ENCODE measurements around the gene SLC44A4.
"Not testable (repeated sequence)": the region's sequence is repeated elsewhere in the genome, so short reads cannot be mapped to it uniquely, and the experiment has no call there.

Gene SLC44A4

GRCh38 chr6:31870385-31870921, 8.3 kb downstream of the SLC44A4 start:
- Histone ChIP-seq H3K9me3 (ENCODE audit: low read length) (no peaks in the 10 kb centered on the region), H2AFZ (ENCODE audit: low read depth, low read length) (no peak overlapping the region)

GRCh38 chr6:31869343-31869742, 9.5 kb downstream of the SLC44A4 start:
- Histone ChIP-seq H3K27me3 (ENCODE audit: insufficient read depth, low read length) (no peaks in the 10 kb centered on the region), H3K36me3 (ENCODE audit: insufficient read depth, low read length) (no peaks in the 10 kb centered on the region), H3K4me1 (ENCODE audit: insufficient read depth, low read length) (peaks cover 8% of the 10 kb centered on the region), H3K4me3 (ENCODE audit: low read length) (no peak overlapping the region), H3K9me3 (ENCODE audit: low read length) (no peaks in the 10 kb centered on the region), H2AFZ (ENCODE audit: low read depth, low read length) (no peak overlapping the region)

More at GRCh38 chr6:31870385-31870921, 8.3 kb downstream of the SLC44A4 start:
- Histone ChIP-seq H3K4me1 (ENCODE audit: insufficient read depth, low read length) (peaks cover 3% of the 10 kb centered on the region), H3K27me3 (ENCODE audit: insufficient read depth, low read length) (no peaks in the 10 kb centered on the region), H3K36me3 (ENCODE audit: insufficient read depth, low read length) (no peaks in the 10 kb centered on the region), H3K4me3 (ENCODE audit: low read length) (no peak overlapping the region)

- not testable (repeated sequence) for H3K9me3 ChIP-seq (ENCODE audit: low read length); H2AFZ ChIP-seq (ENCODE audit: low read depth, low read length); H3K27me3 ChIP-seq (ENCODE audit: insufficient read depth, low read length); H3K4me1 ChIP-seq (ENCODE audit: insufficient read depth, low read length); H3K36me3 ChIP-seq (ENCODE audit: insufficient read depth, low read length); H3K4me3 ChIP-seq (ENCODE audit: low read length)
Measured at GRCh38 chr6:31868658-31868971, 10.2 kb downstream of the SLC44A4 start.

- no peak overlapping the region for H2AFZ ChIP-seq (ENCODE audit: low read depth, low read length)
- H3K27me3 ChIP-seq (ENCODE audit: insufficient read depth, low read length) = no peaks in the 10 kb centered on the region
- H3K4me1 ChIP-seq (ENCODE audit: insufficient read depth, low read length) = peaks cover 17% of the 10 kb centered on the region
- no peaks in the 10 kb centered on the region for H3K36me3 ChIP-seq (ENCODE audit: insufficient read depth, low read length)
- H3K9me3 ChIP-seq (ENCODE audit: low read length) = no peaks in the 10 kb centered on the region
- no peak overlapping the region for H3K4me3 ChIP-seq (ENCODE audit: low read length)
Measured at GRCh38 chr6:31865205-31866118, 13.3 kb downstream of the SLC44A4 start.

- Histone ChIP-seq H3K36me3 (ENCODE audit: insufficient read depth, low read length) (peaks cover 6% of the 10 kb centered on the region), H3K4me1 (ENCODE audit: insufficient read depth, low read length) (peaks cover 17% of the 10 kb centered on the region), H3K9me3 (ENCODE audit: low read length) (no peaks in the 10 kb centered on the region), H3K27me3 (ENCODE audit: insufficient read depth, low read length) (no peaks in the 10 kb centered on the region), H3K4me3 (ENCODE audit: low read length) (no peak overlapping the region), H2AFZ (ENCODE audit: low read depth, low read length) (no peak overlapping the region)
Measured at GRCh38 chr6:31864818-31865204, 14.0 kb downstream of the SLC44A4 start.

- Histone ChIP-seq H3K4me3 (ENCODE audit: low read length) (peak overlapping the region; percentile 94), H3K4me1 (ENCODE audit: insufficient read depth, low read length) (peaks cover 17% of the 10 kb centered on the region), H2AFZ (ENCODE audit: low read depth, low read length) (peak overlapping the region; percentile 72)
- H3K27me3 ChIP-seq (ENCODE audit: insufficient read depth, low read length); H3K9me3 ChIP-seq (ENCODE audit: low read length); H3K36me3 ChIP-seq (ENCODE audit: insufficient read depth, low read length): not testable (repeated sequence)
Measured at GRCh38 chr6:31864123-31864562, 14.7 kb downstream of the SLC44A4 start.

GRCh38 chr6:31862344-31863235, 16.2 kb downstream of the SLC44A4 start, which contains the start of gene NEU1:
NEU1 (minus strand) TSS chr6:31862821; CDS start chr6:31862776, 45 bp downstream.
- Histone ChIP-seq H2AFZ (ENCODE audit: low read depth, low read length) (peak within 1 kb of the TSS; percentile 72), H3K4me1 (ENCODE audit: insufficient read depth, low read length) (peaks cover 17% of the 10 kb centered on the region)

GRCh38 chr6:31861919-31862343, 16.9 kb downstream of the SLC44A4 start:
- peak overlapping the region; percentile 82 for H3K4me3 ChIP-seq (ENCODE audit: low read length)
- H3K4me1 ChIP-seq (ENCODE audit: insufficient read depth, low read length) = peaks cover 17% of the 10 kb centered on the region
- peaks cover 14% of the 10 kb centered on the region for H3K36me3 ChIP-seq (ENCODE audit: insufficient read depth, low read length)
- no peaks in the 10 kb centered on the region for H3K9me3 ChIP-seq (ENCODE audit: low read length)
- no peaks in the 10 kb centered on the region for H3K27me3 ChIP-seq (ENCODE audit: insufficient read depth, low read length)
- no peak overlapping the region for H2AFZ ChIP-seq (ENCODE audit: low read depth, low read length)

More at GRCh38 chr6:31862344-31863235, 16.2 kb downstream of the SLC44A4 start, which contains the start of gene NEU1:
- Histone ChIP-seq H3K27me3 (ENCODE audit: insufficient read depth, low read length) (no peaks in the 10 kb centered on the region), H3K36me3 (ENCODE audit: insufficient read depth, low read length) (peaks cover 14% of the 10 kb centered on the region), H3K4me3 (ENCODE audit: low read length) (peak within 1 kb of the TSS; percentile 94), H3K9me3 (ENCODE audit: low read length) (no peaks in the 10 kb centered on the region)

- Histone ChIP-seq H3K4me3 (ENCODE audit: low read length) (no peak overlapping the region), H2AFZ (ENCODE audit: low read depth, low read length) (no peak overlapping the region), H3K36me3 (ENCODE audit: insufficient read depth, low read length) (peaks cover 14% of the 10 kb centered on the region), H3K4me1 (ENCODE audit: insufficient read depth, low read length) (peaks cover 17% of the 10 kb centered on the region), H3K9me3 (ENCODE audit: low read length) (no peaks in the 10 kb centered on the region), H3K27me3 (ENCODE audit: insufficient read depth, low read length) (no peaks in the 10 kb centered on the region)
Measured at GRCh38 chr6:31861150-31861549, 17.6 kb downstream of the SLC44A4 start.

- Histone ChIP-seq H3K4me3 (ENCODE audit: low read length) (no peak overlapping the region), H3K4me1 (ENCODE audit: insufficient read depth, low read length) (peaks cover 13% of the 10 kb centered on the region), H3K27me3 (ENCODE audit: insufficient read depth, low read length) (no peaks in the 10 kb centered on the region), H2AFZ (ENCODE audit: low read depth, low read length) (no peak overlapping the region), H3K9me3 (ENCODE audit: low read length) (peaks cover 1% of the 10 kb centered on the region), H3K36me3 (ENCODE audit: insufficient read depth, low read length) (peaks cover 14% of the 10 kb centered on the region)
Measured at GRCh38 chr6:31860349-31860748, 18.4 kb downstream of the SLC44A4 start.

- peaks cover 9% of the 10 kb centered on the region for H3K4me1 ChIP-seq (ENCODE audit: insufficient read depth, low read length)
- H2AFZ ChIP-seq (ENCODE audit: low read depth, low read length) = no peak overlapping the region
- peaks cover 14% of the 10 kb centered on the region for H3K36me3 ChIP-seq (ENCODE audit: insufficient read depth, low read length)
- H3K9me3 ChIP-seq (ENCODE audit: low read length) = peaks cover 3% of the 10 kb centered on the region
- no peak overlapping the region for H3K4me3 ChIP-seq (ENCODE audit: low read length)
- no peaks in the 10 kb centered on the region for H3K27me3 ChIP-seq (ENCODE audit: insufficient read depth, low read length)
Measured at GRCh38 chr6:31859923-31860322, 18.9 kb downstream of the SLC44A4 start.

- Histone ChIP-seq H3K9me3 (ENCODE audit: low read length) (peaks cover 3% of the 10 kb centered on the region), H3K4me3 (ENCODE audit: low read length) (no peak overlapping the region)
Measured at GRCh38 chr6:31858707-31859106, 20.1 kb downstream of the SLC44A4 start.

GRCh38 chr6:31857774-31858173, 21.0 kb downstream of the SLC44A4 start:
- H3K9me3 ChIP-seq (ENCODE audit: low read length); H3K27me3 ChIP-seq (ENCODE audit: insufficient read depth, low read length): not testable (repeated sequence)
- peaks cover 14% of the 10 kb centered on the region for H3K36me3 ChIP-seq (ENCODE audit: insufficient read depth, low read length)

More at GRCh38 chr6:31858707-31859106, 20.1 kb downstream of the SLC44A4 start:
- Histone ChIP-seq H2AFZ (ENCODE audit: low read depth, low read length) (no peak overlapping the region), H3K27me3 (ENCODE audit: insufficient read depth, low read length) (no peaks in the 10 kb centered on the region), H3K36me3 (ENCODE audit: insufficient read depth, low read length) (peaks cover 14% of the 10 kb centered on the region), H3K4me1 (ENCODE audit: insufficient read depth, low read length) (peaks cover 9% of the 10 kb centered on the region)

More at GRCh38 chr6:31857774-31858173, 21.0 kb downstream of the SLC44A4 start:
- H3K4me3 ChIP-seq (ENCODE audit: low read length); H2AFZ ChIP-seq (ENCODE audit: low read depth, low read length); H3K4me1 ChIP-seq (ENCODE audit: insufficient read depth, low read length): not testable (repeated sequence)

Measured in neuron (in vitro differentiated cells).